Hepatocyte (in vitro differentiated cells): Measurements from ENCODE around the gene PHEX. TPM values are rescaled to one million over a fixed set of nuclear protein-coding genes. Genes with fewer than 3 reads are reported as not detected.

Source experiments
- DNase-seq: peaks from one replicate; pipeline ENCODE4 v3.0.0-alpha.2; 2016; ENCODE audit warnings: low spot score
- H2AFZ ChIP-seq: fragments of 200-600 bp; sonication (generic); 2 replicates; pipeline ENCODE4 v1.6.0; 2016; ENCODE audit warnings: antibody characterized with exemption, mild to moderate bottlenecking
- H3K27ac ChIP-seq: fragments of 200-600 bp; sonication (generic); 2 replicates; pipeline ENCODE4 v1.5.1; 2016; ENCODE audit warnings: mild to moderate bottlenecking
- H3K27me3 ChIP-seq: fragments of 200-600 bp; sonication (generic); 2 replicates; pipeline ENCODE4 v1.6.1; 2016
- H3K36me3 ChIP-seq: fragments of 200-600 bp; sonication (generic); replicated peaks from 2 replicates; pipeline ENCODE4 v1.5.1; 2016; ENCODE audit warnings: low read depth; ENCODE audit not compliant: insufficient read depth
- H3K4me1 ChIP-seq: fragments of 200-600 bp; sonication (generic); 2 replicates; pipeline ENCODE4 v1.5.1; 2016; ENCODE audit warnings: mild to moderate bottlenecking, moderate library complexity; ENCODE audit not compliant: insufficient read depth
- H3K4me2 ChIP-seq: fragments of 200-600 bp; sonication (generic); 2 replicates; pipeline ENCODE4 v1.6.0; 2016
- H3K4me3 ChIP-seq: fragments of 200-600 bp; sonication (generic); 2 replicates; pipeline ENCODE4 v1.5.1; 2016; ENCODE audit warnings: mild to moderate bottlenecking
- H3K79me2 ChIP-seq: fragments of 200-600 bp; sonication (generic); 2 replicates; pipeline ENCODE4 v1.6.0; 2017; ENCODE audit warnings: mild to moderate bottlenecking
- H3K9me2 ChIP-seq: fragments of 200-600 bp; sonication (generic); replicated peaks from 2 replicates; pipeline ENCODE4 v1.6.0; 2017; ENCODE audit warnings: mild to moderate bottlenecking; ENCODE audit not compliant: insufficient read depth
- H3K9me3 ChIP-seq: fragments of 200-600 bp; sonication (generic); 2 replicates; pipeline ENCODE4 v1.5.1; 2016; ENCODE audit warnings: low read depth, mild to moderate bottlenecking
- H4K20me1 ChIP-seq: fragments of 200-600 bp; sonication (generic); 2 replicates; pipeline ENCODE4 v1.6.0; 2016; ENCODE audit warnings: mild to moderate bottlenecking; ENCODE audit not compliant: insufficient read depth, poor library complexity, severe bottlenecking
- CTCF ChIP-seq: fragments of 200-600 bp; sonication (generic); IDR thresholded peaks from 2 replicates; pipeline ENCODE4 v1.5.1; 2016; ENCODE audit warnings: antibody characterized with exemption, mild to moderate bottlenecking; ENCODE audit not compliant: poor library complexity
- EZH2 ChIP-seq: fragments of 200-600 bp; sonication (generic); IDR thresholded peaks from 2 replicates; pipeline ENCODE4 v1.6.1; 2016; ENCODE audit warnings: antibody characterized with exemption, mild to moderate bottlenecking, borderline replicate concordance
- EZH2phosphoT487 ChIP-seq: fragments of 200-600 bp; sonication (generic); IDR thresholded peaks from one replicate; pipeline ENCODE4 v1.6.1; 2018; ENCODE audit warnings: antibody characterized with exemption, mild to moderate bottlenecking, low read depth, moderate library complexity; ENCODE audit not compliant: unreplicated experiment, severe bottlenecking
- WGBS: methylation state at CpG from one replicate; pipeline ENCODE4 v1.1.6; 2016; ENCODE audit warnings: low lambda C conversion rate; ENCODE audit errors: missing lambda C conversion rate; 5-methylcytosine and 5-hydroxymethylcytosine counted together
- polyA plus RNA-seq: library from polyadenylated mRNA; unstranded; fragments of >200 nt; fragmentation: Nextera tagmentation; extraction: Ambion mirVana; gene quantifications from 2 replicates; pipeline ENCODE4 v1.2.1, GENCODE V29; 2016
- total RNA-seq: library from RNA; depleted of rRNA; stranded (reverse); fragments of >200 nt; gene quantifications from 2 replicates; pipeline ENCODE4 v1.2.3, GENCODE V29; 2014

The PHEX gene
- total and polyA plus RNA-seq, 2 experiments from 2014 or later, result 0.05 to 0.27 TPM

GRCh38 chrX:22015139-22015750 lies 16.9 kb upstream of the PHEX start:
- Histone ChIP-seq H3K4me1 (no peaks in the 10 kb centered on the region), H3K27me3 (no peaks in the 10 kb centered on the region), H3K36me3 (no peaks in the 10 kb centered on the region), H3K27ac (no peak overlapping the region), H3K79me2 (no peaks in the 10 kb centered on the region), H4K20me1 (no peaks in the 10 kb centered on the region), H3K9me2 (no peaks in the 10 kb centered on the region), H3K4me2 (no peak overlapping the region), H2AFZ (no peak overlapping the region), H3K9me3 (no peaks in the 10 kb centered on the region), H3K4me3 (no peak overlapping the region)
- no peak for DNase-seq
- TF ChIP-seq CTCF (no peak), EZH2 (no peak), EZH2phosphoT487 (no peak)
- 79% methylated on average over 9 of the region's 9 CpGs for WGBS

GRCh38 chrX:22021751-22022324 lies 10.3 kb upstream of the PHEX start:
- Histone ChIP-seq H3K4me1 (no peaks in the 10 kb centered on the region), H3K9me2 (no peaks in the 10 kb centered on the region), H4K20me1 (no peaks in the 10 kb centered on the region), H2AFZ (no peak overlapping the region), H3K27ac (no peak overlapping the region), H3K4me3 (no peak overlapping the region), H3K79me2 (no peaks in the 10 kb centered on the region), H3K4me2 (no peak overlapping the region), H3K36me3 (no peaks in the 10 kb centered on the region), H3K27me3 (no peaks in the 10 kb centered on the region), H3K9me3 (no peaks in the 10 kb centered on the region)
- TF ChIP-seq EZH2 (no peak), CTCF (no peak), EZH2phosphoT487 (no peak)
- 75% methylated on average over 10 of the region's 10 CpGs for WGBS
- no peak for DNase-seq

- Histone ChIP-seq H3K36me3 (no peaks in the 10 kb centered on the region), H3K79me2 (no peaks in the 10 kb centered on the region), H3K9me3 (no peaks in the 10 kb centered on the region), H3K4me2 (no peak overlapping the region), H3K4me1 (no peaks in the 10 kb centered on the region), H3K27me3 (no peaks in the 10 kb centered on the region), H2AFZ (no peak overlapping the region), H3K4me3 (no peak overlapping the region), H4K20me1 (no peaks in the 10 kb centered on the region), H3K9me2 (no peaks in the 10 kb centered on the region), H3K27ac (no peak overlapping the region)
- no peak for DNase-seq
- TF ChIP-seq CTCF, result no peak
- 76% methylated on average over 2 of the region's 2 CpGs for WGBS
Observed at GRCh38 chrX:22024577-22024976, 7.5 kb upstream of the PHEX start.
